ENCODE measurements around the gene TTLL4.

DNA sequence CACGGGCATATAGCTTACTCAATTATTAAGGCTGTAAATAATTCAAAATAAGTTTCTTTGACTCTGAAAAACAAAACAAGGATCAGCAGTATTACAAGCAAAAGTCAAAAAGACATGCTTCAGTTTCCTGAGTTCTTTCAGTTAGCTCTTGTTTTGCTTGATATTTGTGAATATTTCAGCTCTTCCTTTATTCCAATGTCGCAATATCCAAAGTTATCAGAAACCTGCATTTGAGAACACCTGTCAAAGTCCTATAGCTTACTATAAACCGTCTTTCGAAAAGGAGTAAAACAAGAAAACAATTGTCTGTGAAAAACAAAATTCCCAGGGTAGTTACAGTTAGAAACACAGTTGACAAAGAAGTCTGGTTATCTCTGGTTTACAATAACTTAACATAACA lies 86.1 kb downstream of the TTLL4 start:
- TF ChIP-seq CTCF (conservative IDR thresholded peaks at IDR 0.05; ENCODE audit: low read length) (no peak), EZH2phosphoT487 (IDR thresholded peaks at IDR 0.05; ENCODE audit: borderline replicate concordance, low read depth, low read length) (no peak)

Data from OCI-LY7 (cell line).